Stimulated activated CD4-positive, alpha-beta T cell treated with anti-CD3 and anti-CD28 coated beads, Interleukin-12 subunit alpha, Interleukin-12 subunit beta, amount 100 ng/mL, for 4 hours (primary cell): ENCODE results near the gene COP1.

Experiments used
- DNase-seq: peaks from one replicate; pipeline ENCODE4 v3.0.0-alpha.2; 2020

The COP1 gene

GRCh38 chr1:176198413-176198812, 8.7 kb downstream of the COP1 start:
- DNase-seq, result no peak

GRCh38 chr1:176196728-176197127, 10.4 kb downstream of the COP1 start:
- DNase-seq, result no peak

- no peak for DNase-seq
Observed at GRCh38 chr1:176195547-176195946, 11.5 kb downstream of the COP1 start.

- no peak for DNase-seq
Observed at GRCh38 chr1:176193663-176194062, 13.4 kb downstream of the COP1 start.

- DNase-seq, result no peak
Observed at GRCh38 chr1:176193023-176193422, 14.1 kb downstream of the COP1 start.

GRCh38 chr1:176188604-176189003, 18.5 kb downstream of the COP1 start:
- DNase-seq, result no peak

GRCh38 chr1:176187001-176187400, 20.1 kb downstream of the COP1 start:
- DNase-seq, result no peak

GRCh38 chr1:176183618-176184017, 23.5 kb downstream of the COP1 start:
- no peak for DNase-seq

- DNase-seq, result no peak
Observed at GRCh38 chr1:176178316-176178715, 28.8 kb downstream of the COP1 start.

GRCh38 chr1:176177764-176178163, 29.3 kb downstream of the COP1 start:
- DNase-seq, result no peak

GRCh38 chr1:176174108-176174507, 33.0 kb downstream of the COP1 start:
- no peak for DNase-seq

- DNase-seq, result no peak
Observed at GRCh38 chr1:176172215-176172614, 34.9 kb downstream of the COP1 start.

- no peak for DNase-seq
Observed at GRCh38 chr1:176167210-176167609, 39.9 kb downstream of the COP1 start.

GRCh38 chr1:176165573-176165972, 41.5 kb downstream of the COP1 start:
- DNase-seq, result no peak

- no peak for DNase-seq
Observed at GRCh38 chr1:176164014-176164678, 42.9 kb downstream of the COP1 start.

GRCh38 chr1:176159993-176160392, 47.1 kb downstream of the COP1 start:
- DNase-seq, result no peak

- no peak for DNase-seq
Observed at GRCh38 chr1:176157995-176158394, 49.1 kb downstream of the COP1 start.

GRCh38 chr1:176149939-176150807, 56.9 kb downstream of the COP1 start:
- DNase-seq, result no peak

GRCh38 chr1:176144526-176144925, 62.6 kb downstream of the COP1 start:
- no peak for DNase-seq

- no peak for DNase-seq
Observed at GRCh38 chr1:176142973-176143372, 64.1 kb downstream of the COP1 start.

GRCh38 chr1:176141449-176141848, 65.6 kb downstream of the COP1 start:
- no peak for DNase-seq

- DNase-seq, result no peak
Observed at GRCh38 chr1:176136891-176137290, 70.2 kb downstream of the COP1 start.

GRCh38 chr1:176134666-176135065, 72.4 kb downstream of the COP1 start:
- no peak for DNase-seq

- DNase-seq, result no peak
Observed at GRCh38 chr1:176122282-176122681, 84.8 kb downstream of the COP1 start.
